ENCODE results near the gene ADCY2.

The ADCY2 gene

GRCh38 chr5:7876867-7877266 is 480.9 kb downstream of the ADCY2 start:
- DNase-seq: no peak

GRCh38 chr5:7877851-7878250 is 481.9 kb downstream of the ADCY2 start:
- peak; percentile 68 for DNase-seq

GRCh38 chr5:7878381-7878873 is 482.5 kb downstream of the ADCY2 start:
- DNase-seq: peak; percentile 21
